B cell (primary cell): ENCODE data around the gene MISP3.

ENCODE experiments used
- EZH2 ChIP-seq: IDR thresholded peaks from 2 replicates; pipeline ENCODE4 v1.6.1; 2012; ENCODE audit warnings: borderline replicate concordance, low read depth, mild to moderate bottlenecking, moderate library complexity, low read length; ENCODE audit not compliant: insufficient read depth, poor library complexity, severe bottlenecking
- TF ChIP-seq, protein P1 (sequence below): fragments of 200-600 bp; IDR thresholded peaks from one replicate; pipeline ENCODE4 v1.8.0; 2022; ENCODE audit warnings: antibody characterized with exemption, mild to moderate bottlenecking

DNA sequence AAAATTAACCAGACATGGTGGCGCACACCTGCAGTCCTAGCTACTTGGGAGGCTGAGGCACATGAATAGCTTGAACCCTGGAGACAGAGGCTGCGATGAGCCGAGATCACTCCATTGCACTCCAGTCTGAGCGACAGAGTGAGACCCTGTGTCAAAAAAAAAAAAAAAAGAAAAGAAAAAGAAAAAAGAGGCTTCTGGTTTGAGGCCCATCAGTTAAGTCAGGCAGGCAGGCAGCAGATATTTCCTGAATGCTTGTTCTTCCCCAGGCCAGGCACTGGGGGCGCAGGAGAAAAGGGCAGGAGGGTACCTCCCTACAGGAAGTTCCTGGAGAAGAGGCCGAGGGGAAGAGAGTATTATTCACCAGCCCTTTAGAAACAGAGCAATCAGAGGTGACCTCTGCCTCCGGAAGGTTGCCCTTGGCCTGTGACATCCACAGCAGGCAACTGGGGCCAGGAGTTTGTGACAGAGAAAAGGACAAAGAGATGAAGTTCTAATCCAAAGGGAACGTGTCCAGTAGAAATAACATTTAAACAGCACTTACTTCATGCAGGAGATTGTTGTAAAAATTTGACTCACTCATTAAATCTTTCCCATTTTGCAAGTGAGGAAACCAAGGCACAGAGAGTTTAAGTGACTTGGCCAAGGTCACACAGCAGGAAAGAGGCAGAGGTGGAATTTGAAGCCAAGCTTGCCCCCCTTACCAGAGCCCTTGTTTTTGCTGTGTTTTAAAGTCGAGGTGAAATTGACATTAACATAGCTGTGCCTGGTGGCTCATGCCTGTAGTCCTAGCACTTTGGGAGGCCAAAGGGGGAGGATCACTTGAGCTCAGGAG, 49.0 kb upstream of the MISP3 start:
- TF ChIP-seq, protein P1, sequence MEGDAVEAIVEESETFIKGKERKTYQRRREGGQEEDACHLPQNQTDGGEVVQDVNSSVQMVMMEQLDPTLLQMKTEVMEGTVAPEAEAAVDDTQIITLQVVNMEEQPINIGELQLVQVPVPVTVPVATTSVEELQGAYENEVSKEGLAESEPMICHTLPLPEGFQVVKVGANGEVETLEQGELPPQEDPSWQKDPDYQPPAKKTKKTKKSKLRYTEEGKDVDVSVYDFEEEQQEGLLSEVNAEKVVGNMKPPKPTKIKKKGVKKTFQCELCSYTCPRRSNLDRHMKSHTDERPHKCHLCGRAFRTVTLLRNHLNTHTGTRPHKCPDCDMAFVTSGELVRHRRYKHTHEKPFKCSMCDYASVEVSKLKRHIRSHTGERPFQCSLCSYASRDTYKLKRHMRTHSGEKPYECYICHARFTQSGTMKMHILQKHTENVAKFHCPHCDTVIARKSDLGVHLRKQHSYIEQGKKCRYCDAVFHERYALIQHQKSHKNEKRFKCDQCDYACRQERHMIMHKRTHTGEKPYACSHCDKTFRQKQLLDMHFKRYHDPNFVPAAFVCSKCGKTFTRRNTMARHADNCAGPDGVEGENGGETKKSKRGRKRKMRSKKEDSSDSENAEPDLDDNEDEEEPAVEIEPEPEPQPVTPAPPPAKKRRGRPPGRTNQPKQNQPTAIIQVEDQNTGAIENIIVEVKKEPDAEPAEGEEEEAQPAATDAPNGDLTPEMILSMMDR = no peak
- TF ChIP-seq EZH2 = no peak
